GM12878 (cell line): ENCODE measurements around the gene PINK1. TPM values are rescaled to one million over a fixed set of nuclear protein-coding genes. Genes with fewer than 3 reads are reported as not detected.

Experiments used
- ATAC-seq: fragments of 200-7000 bp; cut with Tn5 transposase; 3 replicates; pipeline ENCODE4 v1.9.1; 2020; ENCODE audit warnings: mild to moderate bottlenecking, moderate library complexity
- BruUV-seq: library from RNA; stranded (reverse); fragments of 400-500 nt; replicated peaks from 2 replicates; lab custom pipeline; 2021; lab: Mats Ljungman, UMichigan
- CTCF ChIA-PET: fragments of 300-600 bp; sonication (Branson Sonifier 250); formaldehyde crosslinking; extraction: SDS; loops from one replicate; lab custom pipeline; 2021; ENCODE audit warnings: inconsistent platforms; lab: Yijun Ruan, JAX
- POLR2A ChIA-PET: fragments of 350-600 bp; formaldehyde crosslinking; extraction: SDS; loops from one replicate; lab custom pipeline; 2021; ENCODE audit warnings: inconsistent platforms; lab: Charles Lee
- RAD21 ChIA-PET: fragments of 300-600 bp; sonication (Branson Sonifier 250); formaldehyde crosslinking; loops from one replicate; lab custom pipeline; 2023; ENCODE audit warnings: antibody characterized with exemption; ENCODE audit not compliant: unreplicated experiment; lab: Charles Lee
- SMC1A ChIA-PET: fragments of 300-600 bp; sonication (Branson Sonifier 250); formaldehyde crosslinking; loops from one replicate; lab custom pipeline; 2023; ENCODE audit not compliant: unreplicated experiment, uncharacterized antibody; lab: Charles Lee
- DNase-seq: peaks from one replicate; pipeline ENCODE4 v3.0.0-alpha.2; 2011; ENCODE audit warnings: low read depth, low spot score
- FAIRE-seq: peaks from 3 replicates; lab custom pipeline; 2011; peaks lifted over from hg19 to GRCh38; lab: Jason Lieb, UNC
- H2AFZ ChIP-seq: 2 replicates; pipeline ENCODE4 v1.6.0; 2011; ENCODE audit warnings: low read depth, low read length, control low read depth; ENCODE audit not compliant: control insufficient read depth
- H3K27ac ChIP-seq: 2 replicates; pipeline ENCODE4 v1.5.1; 2011; ENCODE audit warnings: control low read depth; ENCODE audit not compliant: control insufficient read depth, insufficient read depth
- H3K27me3 ChIP-seq, 2 experiments: replicated peaks in 1 of 2; 2 replicates each; pipeline versions ENCODE4 v1.6.0 to v1.6.1; 2011; ENCODE audit warnings: low read length in 1 of 2; ENCODE audit not compliant: control insufficient read depth in 2 of 2, insufficient read depth in 2 of 2
- H3K36me3 ChIP-seq, 2 experiments: 2 replicates each; pipeline ENCODE4 v1.5.1; 2011; ENCODE audit warnings: low read length in 1 of 2; ENCODE audit not compliant: control insufficient read depth in 2 of 2, insufficient read depth in 2 of 2
- H3K4me1 ChIP-seq: 2 replicates; pipeline ENCODE4 v1.6.1; 2011; ENCODE audit warnings: mild to moderate bottlenecking, low read length, moderate library complexity, mixed read lengths; ENCODE audit not compliant: control insufficient read depth, insufficient read depth
- H3K4me2 ChIP-seq: 2 replicates; pipeline ENCODE4 v1.6.0; 2011; ENCODE audit warnings: control low read depth; ENCODE audit not compliant: control insufficient read depth, insufficient read depth
- H3K4me3 ChIP-seq: fragments of 200-600 bp; sonication (generic); 2 replicates; pipeline ENCODE4 v1.5.1; 2016
- H3K79me2 ChIP-seq: 2 replicates; pipeline ENCODE4 v1.6.0; 2011; ENCODE audit warnings: low read length; ENCODE audit not compliant: control insufficient read depth, insufficient read depth
- H3K9ac ChIP-seq: 2 replicates; pipeline ENCODE4 v1.8.0; 2011; ENCODE audit warnings: low read length, control low read depth, mixed read lengths; ENCODE audit not compliant: control insufficient read depth, insufficient read depth
- H3K9me3 ChIP-seq: replicated peaks from 3 replicates; pipeline ENCODE4 v1.5.1; 2011; ENCODE audit warnings: mild to moderate bottlenecking, low read length; ENCODE audit not compliant: control insufficient read depth, insufficient read depth
- H4K20me1 ChIP-seq: 2 replicates; pipeline ENCODE4 v1.6.0; 2011; ENCODE audit not compliant: control insufficient read depth, insufficient read depth
- CHD2 ChIP-seq: IDR thresholded peaks from 2 replicates; pipeline ENCODE4 v1.6.1; 2011; ENCODE audit warnings: low read depth, low read length, improper control_type of control experiment, borderline replicate concordance
- EGR1 ChIP-seq, 2 experiments: IDR thresholded peaks; 1 replicate in 1 of 2; 2 replicates in 1 of 2; pipeline ENCODE4 v1.6.1; 2011 to 2012; ENCODE audit warnings: low read depth in 2 of 2, low read length in 2 of 2, borderline replicate concordance in 1 of 2, mild to moderate bottlenecking in 1 of 2, moderate library complexity in 1 of 2
- EP300 ChIP-seq, 2 experiments: fragments of 150-350 bp in 1 of 2; IDR thresholded peaks; 2 replicates each; pipeline ENCODE4 v1.6.1; 2011 to 2012; ENCODE audit warnings: low read depth in 2 of 2, low read length in 2 of 2, borderline replicate concordance in 1 of 2, improper control_type of control experiment in 1 of 2, inconsistent platforms in 1 of 2; ENCODE audit not compliant: control insufficient read depth in 1 of 2
- IRF3 ChIP-seq: fragments of 450-650 bp; IDR thresholded peaks from 2 replicates; pipeline ENCODE4 v1.6.1; 2014; ENCODE audit warnings: mild to moderate bottlenecking
- MTA2 ChIP-seq: fragments of 450-650 bp; IDR thresholded peaks from 2 replicates; pipeline ENCODE4 v1.6.1; 2016; ENCODE audit warnings: low read depth, mild to moderate bottlenecking, moderate library complexity
- PBX3 ChIP-seq: IDR thresholded peaks from 2 replicates; pipeline ENCODE4 v1.6.1; 2011; ENCODE audit warnings: mild to moderate bottlenecking, low read depth, low read length, moderate library complexity; ENCODE audit not compliant: insufficient replicate concordance
- PKNOX1 ChIP-seq: fragments of 450-650 bp; IDR thresholded peaks from 2 replicates; pipeline ENCODE4 v1.6.1; 2016; ENCODE audit warnings: mild to moderate bottlenecking
- PRDM15 ChIP-seq: fragments of 450-650 bp; formaldehyde crosslinking; IDR thresholded peaks from 2 replicates; pipeline ENCODE4 v1.4.0; 2020; ENCODE audit warnings: mild to moderate bottlenecking, moderate library complexity
- RAD21 ChIP-seq: IDR thresholded peaks from 2 replicates; pipeline ENCODE4 v1.6.1; 2011; ENCODE audit warnings: mild to moderate bottlenecking, low read depth, low read length, moderate library complexity; ENCODE audit not compliant: insufficient read depth
- SMC3 ChIP-seq: IDR thresholded peaks from 2 replicates; pipeline ENCODE4 v1.6.1; 2011; ENCODE audit warnings: low read length, improper control_type of control experiment, borderline replicate concordance
- TAF1 ChIP-seq: IDR thresholded peaks from 2 replicates; pipeline ENCODE4 v1.6.1; 2011; ENCODE audit warnings: mild to moderate bottlenecking, low read depth, low read length, borderline replicate concordance
- USF2 ChIP-seq: IDR thresholded peaks from 2 replicates; pipeline ENCODE4 v1.6.1; 2011; ENCODE audit warnings: low read depth, low read length, improper control_type of control experiment, borderline replicate concordance
- YY1 ChIP-seq: IDR thresholded peaks from 2 replicates; pipeline ENCODE4 v1.6.1; 2011; ENCODE audit warnings: low read depth, mild to moderate bottlenecking, low read length
- ZNF207 ChIP-seq: fragments of 450-650 bp; IDR thresholded peaks from 2 replicates; pipeline ENCODE4 v1.6.1; 2014; ENCODE audit warnings: antibody characterized with exemption, mild to moderate bottlenecking, borderline replicate concordance
- ZNF384 ChIP-seq: IDR thresholded peaks from 2 replicates; pipeline ENCODE4 v1.6.1; 2012; ENCODE audit warnings: low read depth, mild to moderate bottlenecking, low read length, improper control_type of control experiment, borderline replicate concordance
- WGBS: methylation state at CpG from one replicate; pipeline ENCODE4 v1.1.6; 2016; ENCODE audit warnings: low lambda C conversion rate; ENCODE audit not compliant: insufficient replicate concordance, insufficient coverage; ENCODE audit errors: missing lambda C conversion rate; 5-methylcytosine and 5-hydroxymethylcytosine counted together
- in situ Hi-C: fragments of 300-500 bp; cut with MboI; formaldehyde crosslinking; loops from 9 replicates; pipeline ENCODE4 v1.14.3; 2018; ENCODE audit warnings: mixed read lengths
- intact Hi-C: fragments of 100-400 bp; cut with micrococcal nuclease; formaldehyde crosslinking; loops from one replicate; pipeline ENCODE4 v1.14.2; 2022; ENCODE audit not compliant: unreplicated experiment
- polyA plus RNA-seq, 11 experiments: library from polyadenylated mRNA; depleted of rRNA in 4 of 11; unstranded in 6 of 11; stranded (reverse) in 5 of 11; fragments of >200 nt; fragmentation: Nextera tagmentation in 4 of 11; fragmentation: Illumina TruSeq in 1 of 11; extraction: Ambion mirVana in 4 of 11; extraction: Trizol in 1 of 11; gene quantifications; 1 replicate in 1 of 11; 2 replicates in 10 of 11; pipeline versions ENCODE4 v1.2.1 to v1.2.3, GENCODE V29; 2011 to 2016; ENCODE audit warnings: inconsistent platforms in 2 of 11, missing spikeins in 2 of 11, low read depth in 1 of 11
- total RNA-seq, 4 experiments: library from RNA; depleted of rRNA in 3 of 4; stranded (reverse); fragments of >200 nt in 3 of 4; fragmentation: Illumina TruSeq in 1 of 4; extraction: Trizol in 1 of 4; gene quantifications; 2 replicates each; pipeline versions ENCODE4 v1.2.1 to v1.2.3, GENCODE V29; 2013 to 2021

The PINK1 gene
- total and polyA plus RNA-seq, 10 of the 15 experiments (the other 5 are each of a cell fraction or from before 2014, with no cell fraction given) = 0.42 to 4.4 (median 1.9) TPM; not detected in 1

GRCh38 chr1:20640183-20640597, 6.9 kb downstream of the PINK1 start:
- H3K9me3 ChIP-seq = no peaks in the 10 kb centered on the region
- POLR2A ChIA-PET = no interaction called here
- peak; percentile 11 for DNase-seq
- H3K4me3 ChIP-seq = no peak overlapping the region
- intact Hi-C loops = loop anchor here (1.0 kb wide), 2 partner anchors 65 to 118 kb away; no protein-coding TSS in a partner anchor
- no TSS peak for BruUV-seq
- CTCF ChIA-PET = interaction anchor here (0.8 to 2.8 kb wide), 7 partner anchors 10 to 118 kb away, joined by 3 to 11 read pairs (median 5); no protein-coding TSS in a partner anchor
- SMC1A ChIA-PET = interaction anchor here (0.8 kb wide), 1 partner anchor 435 kb away, joined by 3 read pairs; no protein-coding TSS in a partner anchor
- no peaks in the 10 kb centered on the region for H3K79me2 ChIP-seq
- no peaks in the 10 kb centered on the region for H3K4me1 ChIP-seq
- no peak overlapping the region for H2AFZ ChIP-seq
- no peaks in the 10 kb centered on the region for H3K36me3 ChIP-seq
- ATAC-seq = peak; percentile 92
- no peaks in the 10 kb centered on the region for H4K20me1 ChIP-seq
- no peak overlapping the region for H3K4me2 ChIP-seq
- peak; percentile 86 for FAIRE-seq
- in situ Hi-C loops = no loop called here
- no peaks in the 10 kb centered on the region for H3K27me3 ChIP-seq
- H3K27ac ChIP-seq = no peak overlapping the region
- RAD21 ChIA-PET = no interaction called here
- WGBS = 2% methylated on average over 6 of the region's 6 CpGs
- H3K9ac ChIP-seq = no peak overlapping the region
- TF ChIP-seq PKNOX1 (peak; percentile 85), PRDM15 (CRISPR knock-in tag) (no peak), USF2 (no peak), RAD21 (peak; percentile 70), EGR1 (IDR thresholded peaks at IDR 0.05; ENCODE audit: borderline replicate concordance in 1 of 2, low read depth in 2 of 2, low read length in 2 of 2) (no peak), YY1 (no peak), SMC3 (peak; percentile 57; the same call in 1 of the 2 replicates), IRF3 (no peak), ZNF207 (no peak), EP300 (IDR thresholded peaks at IDR 0.05; ENCODE audit: borderline replicate concordance in 1 of 2, control insufficient read depth in 1 of 2, low read depth in 2 of 2, low read length in 2 of 2) (no peak), TAF1 (no peak), CHD2 (no peak), PBX3 (peak; percentile 31), ZNF384 (peak; percentile 54), MTA2 (no peak)
